Left ventricle myocardium inferior (tissue), 1 donor: ENCODE data around the gene AIF1L. TPM values are rescaled to one million over a fixed set of nuclear protein-coding genes. Genes with fewer than 3 reads are reported as not detected.

Source experiments
- DNase-seq: peaks from one replicate; pipeline ENCODE4 v3.0.0-alpha.2; 2020
- H3K27ac ChIP-seq: fragments of 200-600 bp; replicated peaks from 2 replicates; pipeline ENCODE4 v1.8.0; 2021
- H3K27me3 ChIP-seq: fragments of 200-600 bp; 2 replicates; pipeline ENCODE4 v1.8.0; 2021; ENCODE audit warnings: low read depth
- H3K36me3 ChIP-seq: fragments of 200-600 bp; 2 replicates; pipeline ENCODE4 v1.8.0; 2021
- H3K4me1 ChIP-seq: fragments of 200-600 bp; 2 replicates; pipeline ENCODE4 v1.8.0; 2021
- H3K4me3 ChIP-seq: fragments of 200-600 bp; 2 replicates; pipeline ENCODE4 v1.8.0; 2021; ENCODE audit warnings: mild to moderate bottlenecking, moderate library complexity
- H3K9me3 ChIP-seq: fragments of 200-600 bp; replicated peaks from 2 replicates; pipeline ENCODE4 v1.8.0; 2021
- intact Hi-C: fragments of 100-400 bp; cut with micrococcal nuclease; formaldehyde crosslinking; loops from one replicate; pipeline ENCODE4 v1.11.0; 2022
- total RNA-seq: library from RNA; stranded (reverse); fragmentation: NEBNext Ultra II Directional; extraction: Animal tissue kit (Norgen Biotek cat#: 25700); gene quantifications from one replicate; pipeline ENCODE4 v1.2.1, GENCODE V29; 2021
- TF ChIP-seq, protein P1 (sequence below): fragments of 200-600 bp; IDR thresholded peaks from 2 replicates; pipeline ENCODE4 v1.8.0; 2021; ENCODE audit warnings: antibody characterized with exemption, mild to moderate bottlenecking, borderline replicate concordance
- donor health status: DM: no; HTN: yes; CAD: no; lungs with severe emphysema.

AIF1L gene
- total RNA-seq, 1 donor from 2014 or later, result 16.5 TPM

DNA sequence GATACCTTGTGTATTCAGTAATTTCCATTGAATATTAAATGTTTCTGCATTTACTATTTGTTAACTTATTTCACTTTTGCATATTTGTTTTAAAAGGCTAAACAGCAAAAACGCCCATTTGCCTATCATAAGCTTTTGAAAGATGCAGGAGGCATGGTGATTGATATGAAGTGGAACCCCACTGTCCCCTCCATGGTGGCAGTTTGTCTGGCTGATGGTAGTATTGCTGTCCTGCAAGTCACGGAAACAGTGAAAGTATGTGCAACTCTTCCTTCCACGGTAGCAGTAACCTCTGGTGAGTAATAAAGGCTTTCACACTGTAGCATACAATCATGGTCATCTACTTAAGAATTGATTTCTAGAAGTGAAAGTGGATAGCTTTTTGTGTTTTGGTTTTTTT lies 32.9 kb downstream of the AIF1L start:
- intact Hi-C loops, result no loop called here
- H3K27ac ChIP-seq, result no peak overlapping the region
- no peaks in the 10 kb centered on the region for H3K27me3 ChIP-seq
- no peak overlapping the region for H3K4me3 ChIP-seq
- H3K4me1 ChIP-seq, result peaks cover 33% of the 10 kb centered on the region
- H3K36me3 ChIP-seq, result peaks cover 70% of the 10 kb centered on the region
- TF ChIP-seq, protein P1, sequence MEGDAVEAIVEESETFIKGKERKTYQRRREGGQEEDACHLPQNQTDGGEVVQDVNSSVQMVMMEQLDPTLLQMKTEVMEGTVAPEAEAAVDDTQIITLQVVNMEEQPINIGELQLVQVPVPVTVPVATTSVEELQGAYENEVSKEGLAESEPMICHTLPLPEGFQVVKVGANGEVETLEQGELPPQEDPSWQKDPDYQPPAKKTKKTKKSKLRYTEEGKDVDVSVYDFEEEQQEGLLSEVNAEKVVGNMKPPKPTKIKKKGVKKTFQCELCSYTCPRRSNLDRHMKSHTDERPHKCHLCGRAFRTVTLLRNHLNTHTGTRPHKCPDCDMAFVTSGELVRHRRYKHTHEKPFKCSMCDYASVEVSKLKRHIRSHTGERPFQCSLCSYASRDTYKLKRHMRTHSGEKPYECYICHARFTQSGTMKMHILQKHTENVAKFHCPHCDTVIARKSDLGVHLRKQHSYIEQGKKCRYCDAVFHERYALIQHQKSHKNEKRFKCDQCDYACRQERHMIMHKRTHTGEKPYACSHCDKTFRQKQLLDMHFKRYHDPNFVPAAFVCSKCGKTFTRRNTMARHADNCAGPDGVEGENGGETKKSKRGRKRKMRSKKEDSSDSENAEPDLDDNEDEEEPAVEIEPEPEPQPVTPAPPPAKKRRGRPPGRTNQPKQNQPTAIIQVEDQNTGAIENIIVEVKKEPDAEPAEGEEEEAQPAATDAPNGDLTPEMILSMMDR, result no peak
- DNase-seq, result no peak
- H3K9me3 ChIP-seq, result no peaks in the 10 kb centered on the region

DNA sequence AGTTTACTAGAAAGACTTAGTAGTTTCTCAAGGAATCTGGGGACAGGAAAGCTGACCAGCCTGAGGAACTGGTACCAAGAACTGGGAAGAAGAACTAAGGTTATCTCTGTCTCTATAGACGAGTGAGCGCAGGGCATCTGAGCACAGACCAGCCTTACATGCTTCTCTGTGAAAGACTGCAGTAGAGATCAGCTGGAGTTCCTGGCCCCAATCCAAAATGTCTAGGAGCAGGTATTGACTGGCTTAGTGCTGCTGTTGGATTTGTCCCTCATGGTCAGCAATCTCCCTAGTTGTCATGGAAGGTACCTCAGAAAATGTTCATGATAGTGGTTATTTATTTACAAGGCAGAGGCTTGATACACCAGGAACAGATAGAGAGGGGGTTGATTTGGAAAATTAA lies 42.3 kb downstream of the AIF1L start:
- intact Hi-C loops, result no loop called here

DNA sequence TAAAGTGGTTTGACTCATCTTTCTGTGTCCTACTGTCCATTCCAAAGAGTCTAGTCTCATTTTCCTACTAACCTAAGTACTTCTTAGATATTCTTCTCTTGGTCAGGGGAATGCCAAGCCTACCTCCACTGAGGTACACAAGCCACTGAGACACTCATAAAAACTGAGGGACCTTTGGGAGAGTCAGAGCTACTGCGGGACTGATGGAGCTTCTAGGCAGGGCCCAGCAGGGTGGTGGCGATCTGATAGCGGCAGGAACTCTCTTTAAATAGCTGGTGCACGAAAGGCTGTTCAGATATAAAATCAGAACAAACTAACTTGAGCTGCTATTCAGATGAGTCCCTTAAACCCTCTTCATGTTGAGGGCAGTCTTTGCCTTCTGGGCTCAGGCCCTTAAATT lies 43.8 kb downstream of the AIF1L start:
- H3K27ac ChIP-seq, result no peak overlapping the region
- no peaks in the 10 kb centered on the region for H3K27me3 ChIP-seq
- no peaks in the 10 kb centered on the region for H3K4me1 ChIP-seq
- H3K36me3 ChIP-seq, result peaks cover 94% of the 10 kb centered on the region
- TF ChIP-seq, protein P1, result no peak
- H3K4me3 ChIP-seq, result no peak overlapping the region
- no peak for DNase-seq
- intact Hi-C loops, result no loop called here
- H3K9me3 ChIP-seq, result no peaks in the 10 kb centered on the region

More for the DNA sequence above, 42.3 kb downstream of the AIF1L start:
- H3K4me1 ChIP-seq, result no peaks in the 10 kb centered on the region
- H3K27ac ChIP-seq, result no peak overlapping the region
- TF ChIP-seq, protein P1, result no peak
- H3K4me3 ChIP-seq, result no peak overlapping the region
- no peaks in the 10 kb centered on the region for H3K9me3 ChIP-seq
- peaks cover 94% of the 10 kb centered on the region for H3K36me3 ChIP-seq
- H3K27me3 ChIP-seq, result no peaks in the 10 kb centered on the region
- no peak for DNase-seq

DNA sequence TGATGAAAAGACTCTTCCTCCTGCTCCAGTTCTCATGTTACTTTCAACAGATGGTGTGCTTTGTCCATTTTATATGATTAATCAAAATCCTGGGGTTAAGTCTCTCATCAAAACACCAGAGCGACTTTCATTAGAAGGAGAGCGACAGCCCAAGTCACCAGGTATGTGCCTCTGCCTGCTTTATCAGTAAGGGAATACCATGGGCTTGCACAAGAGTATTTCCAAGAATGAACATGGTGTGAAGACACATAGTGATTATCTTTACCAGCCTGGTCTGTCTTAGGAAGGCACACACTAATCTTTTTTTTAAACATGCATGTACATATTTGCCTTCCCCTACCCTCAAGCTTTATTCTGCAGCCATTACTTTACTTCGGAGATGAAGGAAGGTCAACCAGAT lies 44.2 kb downstream of the AIF1L start:
- Histone ChIP-seq H3K4me1 (no peaks in the 10 kb centered on the region), H3K9me3 (no peaks in the 10 kb centered on the region), H3K36me3 (peaks cover 94% of the 10 kb centered on the region), H3K4me3 (no peak overlapping the region), H3K27ac (no peak overlapping the region), H3K27me3 (no peaks in the 10 kb centered on the region)
- no peak for DNase-seq
- TF ChIP-seq, protein P1, result no peak
- intact Hi-C loops, result no loop called here

DNA sequence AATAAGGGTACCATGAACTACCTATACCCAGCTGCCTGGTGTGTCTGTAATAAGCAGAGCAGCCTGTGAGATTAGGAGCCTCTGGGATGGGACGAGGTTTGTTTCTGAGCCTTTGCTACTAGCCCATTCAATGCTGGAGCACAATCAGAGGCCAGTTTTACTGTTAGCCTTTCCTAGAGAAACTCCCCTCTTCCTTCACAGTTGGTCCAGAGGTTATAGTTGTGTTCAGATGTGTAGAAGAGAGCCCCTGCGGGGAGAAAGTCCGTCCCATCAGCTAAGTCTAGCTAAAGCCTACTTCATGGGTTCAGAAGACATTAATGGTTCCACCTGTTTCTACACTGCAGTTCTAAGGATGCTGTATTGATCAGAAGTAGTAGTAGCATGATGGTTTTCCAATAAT lies 45.8 kb downstream of the AIF1L start:
- H3K4me1 ChIP-seq, result no peaks in the 10 kb centered on the region
- H3K9me3 ChIP-seq, result no peaks in the 10 kb centered on the region
- no peak for DNase-seq
- no peak overlapping the region for H3K27ac ChIP-seq
- H3K4me3 ChIP-seq, result no peak overlapping the region
- H3K27me3 ChIP-seq, result no peaks in the 10 kb centered on the region
- H3K36me3 ChIP-seq, result peaks cover 94% of the 10 kb centered on the region
- TF ChIP-seq, protein P1, result no peak
- intact Hi-C loops, result no loop called here

DNA sequence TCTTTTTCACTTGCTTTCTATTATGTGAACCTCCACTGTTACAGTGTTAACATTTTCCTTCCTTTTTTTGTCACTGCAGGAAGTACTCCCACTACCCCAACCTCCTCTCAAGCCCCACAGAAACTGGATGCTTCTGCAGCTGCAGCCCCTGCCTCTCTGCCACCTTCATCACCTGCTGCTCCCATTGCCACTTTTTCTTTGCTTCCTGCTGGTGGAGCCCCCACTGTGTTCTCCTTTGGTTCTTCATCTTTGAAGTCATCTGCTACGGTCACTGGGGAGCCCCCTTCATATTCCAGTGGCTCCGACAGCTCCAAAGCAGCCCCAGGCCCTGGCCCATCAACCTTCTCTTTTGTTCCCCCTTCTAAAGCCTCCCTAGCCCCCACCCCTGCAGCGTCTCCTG lies 47.9 kb downstream of the AIF1L start:
- no peak overlapping the region for H3K4me3 ChIP-seq
- TF ChIP-seq, protein P1, result no peak
- intact Hi-C loops, result no loop called here
- no peaks in the 10 kb centered on the region for H3K4me1 ChIP-seq
- H3K27ac ChIP-seq, result no peak overlapping the region
- peaks cover 97% of the 10 kb centered on the region for H3K36me3 ChIP-seq
- DNase-seq, result no peak
- H3K9me3 ChIP-seq, result no peaks in the 10 kb centered on the region
- H3K27me3 ChIP-seq, result no peaks in the 10 kb centered on the region
